ENCODE data around the gene FRRS1.
"Not testable (repeated sequence)": the region's sequence is repeated elsewhere in the genome, so short reads cannot be mapped to it uniquely, and the experiment has no call there.

Gene FRRS1

GRCh38 chr1:99766378-99766800 lies at the start of gene FRRS1:
TSS of gene FRRS1 (minus strand) at chr1:99766635. CDS start at chr1:99748768, 17,867 bp downstream.
- DNase-seq (ENCODE audit: low read depth, low spot score): peak; percentile 33

DNA sequence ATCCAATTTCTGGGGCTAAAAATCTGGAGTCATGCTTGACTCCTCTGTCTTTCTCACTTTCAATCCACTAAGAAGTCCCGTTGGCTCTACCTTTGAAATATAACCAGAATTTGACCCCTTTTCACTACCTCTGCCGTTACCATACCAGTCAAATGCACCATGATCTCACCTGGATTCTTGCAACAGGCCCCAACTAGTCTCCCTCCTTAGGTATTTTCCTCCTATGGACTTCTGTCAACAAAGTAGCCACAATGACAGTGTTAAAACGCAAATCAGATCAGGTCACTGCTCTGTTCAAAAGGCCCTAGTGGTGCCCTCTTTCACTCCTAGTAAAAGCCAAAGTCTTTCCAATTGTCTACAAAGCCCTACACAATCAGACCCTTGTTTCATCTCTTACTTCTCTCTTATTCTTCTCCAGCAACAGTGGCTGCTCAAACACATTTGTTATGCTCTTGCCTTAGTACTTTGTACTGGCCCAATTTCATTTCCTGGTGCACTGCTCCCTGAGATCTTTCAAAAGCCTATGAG lies 48.0 kb upstream of the FRRS1 start:
- DNase-seq (ENCODE audit: low read depth, low spot score): no peak

GRCh38 chr1:99811747-99812146 lies 45.3 kb upstream of the FRRS1 start:
- no peak for DNase-seq (ENCODE audit: low read depth, low spot score)

- no peak for DNase-seq (ENCODE audit: low read depth, low spot score)
These were observed 44.6 kb upstream of the FRRS1 start for GRCh38 chr1:99811075-99811474.

- peak; percentile 65 for DNase-seq (ENCODE audit: low read depth, low spot score)
These were observed 42.1 kb upstream of the FRRS1 start for GRCh38 chr1:99808391-99809115.

GRCh38 chr1:99806882-99807281 lies 40.4 kb upstream of the FRRS1 start:
- no peak for DNase-seq (ENCODE audit: low read depth, low spot score)

DNA sequence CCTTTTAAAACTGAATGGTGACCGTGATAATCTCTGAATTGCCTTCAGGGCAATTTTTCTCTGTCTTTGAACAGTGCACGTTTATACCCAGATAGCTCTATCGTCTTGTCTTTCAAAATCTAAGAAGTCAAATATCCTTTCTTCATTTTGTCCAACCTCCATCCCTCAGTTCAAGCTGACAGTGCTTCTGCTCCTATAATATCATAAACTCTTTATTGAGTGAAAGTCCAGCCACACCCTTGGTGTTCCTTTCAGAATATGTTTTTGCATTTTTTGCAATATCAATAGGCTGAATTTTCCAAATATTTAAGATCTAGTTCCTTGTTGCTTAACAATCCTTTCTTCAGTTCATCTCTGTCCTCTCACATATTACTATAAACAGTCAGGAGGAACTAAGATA lies 35.1 kb upstream of the FRRS1 start:
- no peak for DNase-seq (ENCODE audit: low read depth, low spot score)

DNA sequence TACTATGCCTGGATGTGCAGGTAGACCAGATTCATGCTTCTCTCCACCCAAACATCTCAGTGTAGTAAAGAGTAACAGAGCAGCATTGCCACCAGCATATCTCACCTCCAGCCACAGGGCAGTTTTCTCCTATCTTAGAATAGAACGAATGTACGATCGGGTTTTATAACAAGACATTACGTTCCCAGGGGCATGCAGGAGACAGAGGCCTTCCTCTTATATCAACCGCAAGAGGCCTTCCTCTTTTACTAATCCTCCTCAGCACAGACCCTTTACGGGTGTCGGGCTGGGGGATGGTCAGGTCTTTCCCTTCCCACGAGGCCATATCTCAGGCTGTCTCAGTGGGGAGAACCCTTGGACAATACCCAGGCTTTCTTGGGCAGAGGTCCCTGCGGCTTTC lies 27.4 kb upstream of the FRRS1 start:
- not testable (repeated sequence) for DNase-seq (ENCODE audit: low read depth, low spot score)

- no peak for DNase-seq (ENCODE audit: low read depth, low spot score)
These were observed 23.3 kb upstream of the FRRS1 start for GRCh38 chr1:99789715-99790114.

DNA sequence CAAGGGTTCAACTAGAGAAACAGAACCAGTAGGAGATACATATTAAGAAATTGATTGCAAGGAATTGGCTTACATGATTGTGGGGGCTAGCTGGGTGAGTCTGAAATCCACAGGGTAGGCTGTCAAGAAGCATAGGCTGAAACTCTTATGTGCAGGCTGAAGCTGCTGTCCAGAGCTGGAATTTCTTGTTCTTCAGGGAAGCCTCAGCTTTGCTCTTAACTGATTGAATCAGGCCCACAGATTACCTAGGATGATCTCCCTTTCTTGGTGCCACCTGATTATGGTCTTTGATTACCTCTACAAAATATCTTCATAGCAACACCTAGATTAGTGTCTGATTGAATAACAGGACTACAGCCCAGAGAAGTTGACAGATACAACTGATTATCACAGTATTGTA lies 22.5 kb upstream of the FRRS1 start:
- no peak for DNase-seq (ENCODE audit: low read depth, low spot score)

GRCh38 chr1:99786751-99787501 lies 20.5 kb upstream of the FRRS1 start:
- no peak for DNase-seq (ENCODE audit: low read depth, low spot score)

DNA sequence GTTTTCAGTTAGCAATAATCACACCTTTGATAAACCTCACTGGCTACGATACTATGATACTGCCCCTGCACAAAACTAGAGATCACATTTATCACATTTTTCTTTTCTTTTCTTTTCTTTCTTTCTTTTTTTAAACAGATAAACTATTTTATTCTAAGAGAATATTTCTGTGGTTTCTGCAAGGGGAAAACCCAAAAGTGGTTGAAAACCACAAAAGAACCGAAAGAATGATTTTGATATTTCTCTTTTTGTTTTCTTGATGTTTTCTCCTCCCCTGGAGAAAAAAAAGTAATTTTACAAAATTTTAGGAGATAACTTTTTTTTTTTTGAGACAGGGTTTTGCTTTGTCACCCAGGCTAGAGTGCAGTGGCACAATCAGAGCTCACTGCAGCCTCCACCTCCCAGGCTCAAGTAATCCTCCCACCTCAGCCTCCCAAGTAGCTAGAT lies 18.4 kb upstream of the FRRS1 start:
- no peak for DNase-seq (ENCODE audit: low read depth, low spot score)

- DNase-seq (ENCODE audit: low read depth, low spot score): no peak
These were observed 17.7 kb upstream of the FRRS1 start for GRCh38 chr1:99784143-99784542.

DNA sequence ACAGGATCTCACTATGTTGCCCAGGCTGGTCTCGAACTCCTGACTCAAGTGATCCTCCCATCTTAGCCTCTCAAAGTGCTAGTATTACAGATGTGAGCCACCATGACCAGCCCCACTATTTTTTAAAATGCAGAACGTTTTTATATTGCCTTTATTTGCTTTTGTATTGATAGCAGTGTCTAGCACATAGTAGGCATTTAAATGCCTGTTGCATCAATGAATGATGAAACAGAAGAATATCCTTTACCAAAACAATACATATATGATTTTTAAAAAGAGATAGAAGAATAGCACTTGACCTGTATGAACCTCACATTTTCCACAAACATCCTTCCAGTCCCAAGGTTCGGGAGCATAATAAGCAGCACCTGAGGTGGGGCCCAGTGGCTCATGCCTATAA lies 16.5 kb upstream of the FRRS1 start:
- no peak for DNase-seq (ENCODE audit: low read depth, low spot score)

- DNase-seq (ENCODE audit: low read depth, low spot score): no peak
These were observed 16.0 kb upstream of the FRRS1 start for GRCh38 chr1:99782397-99782796.

DNA sequence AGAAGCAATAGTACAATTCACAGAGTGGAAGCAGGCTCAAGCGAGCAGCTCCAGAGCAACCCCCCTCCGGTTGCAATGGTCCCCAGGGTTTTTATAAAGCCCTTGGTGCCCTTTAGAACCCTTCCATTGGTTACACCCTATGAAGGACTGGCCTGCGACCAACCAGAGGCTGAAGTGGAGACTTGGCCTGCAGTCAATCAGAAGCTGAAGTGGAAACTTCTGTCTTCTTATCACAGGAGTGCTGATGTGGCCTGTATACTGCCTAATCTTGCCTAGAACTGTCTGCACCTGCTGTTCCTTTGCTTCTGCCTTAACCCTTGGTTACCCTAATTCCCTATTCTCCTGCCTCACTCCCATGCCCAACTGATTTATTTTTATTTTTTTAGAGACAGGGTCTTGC lies 15.4 kb upstream of the FRRS1 start:
- no peak for DNase-seq (ENCODE audit: low read depth, low spot score)

DNA sequence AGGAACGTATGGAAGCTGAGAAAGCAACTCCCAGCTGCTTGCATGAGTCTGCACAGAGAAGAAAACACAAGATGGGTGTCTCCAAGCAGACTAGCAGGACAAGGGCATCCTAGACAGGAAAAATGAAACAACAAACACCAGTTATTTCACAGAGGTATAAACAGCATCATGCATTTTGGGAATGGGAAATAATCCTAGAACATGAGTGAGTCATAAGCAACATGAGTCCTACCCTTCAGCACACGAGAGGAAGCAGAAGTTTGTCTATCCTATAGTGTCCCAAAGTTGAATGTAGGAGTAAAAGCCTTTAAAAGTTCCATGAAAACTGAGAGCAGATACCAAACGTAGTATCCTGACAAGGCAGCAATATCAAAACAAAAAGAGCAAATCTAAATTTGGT lies 11.3 kb upstream of the FRRS1 start:
- DNase-seq (ENCODE audit: low read depth, low spot score): no peak

GRCh38 chr1:99776120-99776519 lies 9.7 kb upstream of the FRRS1 start:
- no peak for DNase-seq (ENCODE audit: low read depth, low spot score)

DNA sequence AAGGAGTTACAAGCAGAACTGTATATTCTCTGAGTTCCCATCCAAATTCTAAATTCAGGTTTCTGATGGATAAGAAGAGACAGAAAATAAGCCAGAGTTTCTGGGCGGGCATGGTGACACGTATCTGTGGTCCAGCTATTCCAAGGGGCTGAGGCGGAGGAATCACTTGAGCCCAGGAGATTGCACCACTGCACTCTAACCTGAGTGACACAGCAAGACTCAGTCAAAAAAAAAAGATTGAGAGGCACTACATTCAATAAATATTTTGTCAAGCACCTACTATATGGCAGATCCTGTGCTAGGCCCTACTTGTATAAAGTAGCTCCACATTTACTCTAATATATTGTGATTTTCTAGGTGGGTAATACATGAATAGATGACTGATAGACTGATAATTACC lies 6.4 kb upstream of the FRRS1 start:
- no peak for DNase-seq (ENCODE audit: low read depth, low spot score)

DNA sequence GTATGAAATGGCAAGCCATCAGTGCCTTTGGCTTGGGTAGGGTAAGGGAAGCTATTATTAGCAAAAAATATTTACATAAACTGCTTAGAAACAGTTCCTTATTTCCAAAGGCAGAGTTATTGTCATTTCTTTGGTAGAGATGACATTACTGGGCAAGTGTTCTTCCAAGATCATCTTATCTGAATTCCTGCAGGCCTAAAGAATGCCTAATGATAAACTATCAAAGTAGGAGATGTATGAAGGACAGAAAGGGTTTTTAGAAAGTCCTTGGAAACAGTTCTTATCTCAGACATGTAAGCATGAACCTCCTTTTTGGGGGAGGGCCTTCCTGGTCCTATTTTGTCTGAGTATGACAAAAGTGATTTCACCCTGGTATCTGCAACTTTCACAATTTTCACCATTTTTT lies 5.1 kb upstream of the FRRS1 start:
- DNase-seq (ENCODE audit: low read depth, low spot score): no peak

DNA sequence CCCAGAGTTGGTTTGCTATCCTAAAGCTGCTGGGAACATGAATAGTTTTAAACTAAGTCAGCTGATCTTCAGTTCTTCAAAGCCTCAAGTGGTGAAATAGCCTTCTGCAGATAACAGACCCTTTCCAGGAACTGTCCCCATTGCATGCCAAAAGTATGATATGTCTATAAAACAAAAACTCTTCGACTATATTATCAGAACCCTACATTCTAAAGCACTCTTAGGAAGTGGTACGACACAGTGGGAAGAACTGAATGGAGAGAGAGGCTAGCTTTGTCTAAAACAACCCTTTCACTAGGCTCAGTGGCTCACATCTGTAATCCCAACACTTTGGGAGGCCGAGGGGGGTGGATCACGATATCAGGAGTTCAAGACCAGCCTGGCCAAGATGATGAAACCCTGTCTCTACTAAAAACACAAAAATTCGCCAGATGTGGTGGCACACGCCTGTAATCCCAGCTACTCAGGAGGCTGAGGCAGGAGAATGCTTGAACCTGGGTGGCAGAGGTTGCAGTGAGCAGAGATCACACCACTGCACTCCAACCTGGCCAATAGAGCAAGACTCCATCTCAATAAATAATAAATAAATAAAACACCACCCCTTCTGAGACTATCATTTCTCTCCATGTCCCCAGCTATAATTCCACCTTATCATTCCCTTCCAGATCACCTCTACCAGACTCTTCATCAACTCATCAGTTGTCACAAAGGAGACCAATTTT lies 2.2 kb upstream of the FRRS1 start:
- no peak for DNase-seq (ENCODE audit: low read depth, low spot score)

GRCh38 chr1:99768104-99768503 lies 1.7 kb upstream of the FRRS1 start:
- DNase-seq (ENCODE audit: low read depth, low spot score): no peak
